Measurements from ENCODE around the gene GAGE10. TPM values are rescaled to one million over a fixed set of nuclear protein-coding genes. Genes with fewer than 3 reads are reported as not detected.

Gene GAGE10
- total RNA-seq, 2 experiments from 2014 or later = not detected

GRCh38 chrX:49286581-49286980 lies 16.9 kb upstream of the GAGE10 start:
- intact Hi-C loops (cut with micrococcal nuclease) = no loop called here
- CTCF ChIA-PET = no interaction called here
- ATAC-seq (no peak), DNase-seq (no peak)
- POLR2A ChIA-PET = interaction anchor here (0.9 kb wide), 1 partner anchor 14 kb away, joined by 3 read pairs; no protein-coding TSS in a partner anchor
- H3K27me3 Mint-ChIP-seq = no peaks in the 10 kb centered on the region
- no peaks in the 10 kb centered on the region for H3K36me3 Mint-ChIP-seq (ENCODE audit: low read depth)
- H3K9me3 Mint-ChIP-seq = no peaks in the 10 kb centered on the region
- no peak overlapping the region for H3K4me3 Mint-ChIP-seq
- H3K27ac Mint-ChIP-seq = no peak overlapping the region
- H3K4me1 Mint-ChIP-seq (ENCODE audit: low read depth) = peaks cover 26% of the 10 kb centered on the region
- TF ChIP-seq, protein P1, sequence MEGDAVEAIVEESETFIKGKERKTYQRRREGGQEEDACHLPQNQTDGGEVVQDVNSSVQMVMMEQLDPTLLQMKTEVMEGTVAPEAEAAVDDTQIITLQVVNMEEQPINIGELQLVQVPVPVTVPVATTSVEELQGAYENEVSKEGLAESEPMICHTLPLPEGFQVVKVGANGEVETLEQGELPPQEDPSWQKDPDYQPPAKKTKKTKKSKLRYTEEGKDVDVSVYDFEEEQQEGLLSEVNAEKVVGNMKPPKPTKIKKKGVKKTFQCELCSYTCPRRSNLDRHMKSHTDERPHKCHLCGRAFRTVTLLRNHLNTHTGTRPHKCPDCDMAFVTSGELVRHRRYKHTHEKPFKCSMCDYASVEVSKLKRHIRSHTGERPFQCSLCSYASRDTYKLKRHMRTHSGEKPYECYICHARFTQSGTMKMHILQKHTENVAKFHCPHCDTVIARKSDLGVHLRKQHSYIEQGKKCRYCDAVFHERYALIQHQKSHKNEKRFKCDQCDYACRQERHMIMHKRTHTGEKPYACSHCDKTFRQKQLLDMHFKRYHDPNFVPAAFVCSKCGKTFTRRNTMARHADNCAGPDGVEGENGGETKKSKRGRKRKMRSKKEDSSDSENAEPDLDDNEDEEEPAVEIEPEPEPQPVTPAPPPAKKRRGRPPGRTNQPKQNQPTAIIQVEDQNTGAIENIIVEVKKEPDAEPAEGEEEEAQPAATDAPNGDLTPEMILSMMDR (IDR thresholded peaks at IDR 0.05) = no peak

- DNase-seq (no peak), ATAC-seq (no peak)
- no peaks in the 10 kb centered on the region for H3K36me3 Mint-ChIP-seq (ENCODE audit: low read depth)
- no peak overlapping the region for H3K4me3 Mint-ChIP-seq
- H3K27ac Mint-ChIP-seq = no peak overlapping the region
- TF ChIP-seq, protein P1 (IDR thresholded peaks at IDR 0.05) = no peak
- peaks cover 25% of the 10 kb centered on the region for H3K4me1 Mint-ChIP-seq (ENCODE audit: low read depth)
- CTCF ChIA-PET = no interaction called here
- POLR2A ChIA-PET = no interaction called here
- H3K9me3 Mint-ChIP-seq = no peaks in the 10 kb centered on the region
- no peaks in the 10 kb centered on the region for H3K27me3 Mint-ChIP-seq
- intact Hi-C loops (cut with micrococcal nuclease) = no loop called here
These were observed 15.8 kb upstream of the GAGE10 start for GRCh38 chrX:49287665-49288064.

DNA sequence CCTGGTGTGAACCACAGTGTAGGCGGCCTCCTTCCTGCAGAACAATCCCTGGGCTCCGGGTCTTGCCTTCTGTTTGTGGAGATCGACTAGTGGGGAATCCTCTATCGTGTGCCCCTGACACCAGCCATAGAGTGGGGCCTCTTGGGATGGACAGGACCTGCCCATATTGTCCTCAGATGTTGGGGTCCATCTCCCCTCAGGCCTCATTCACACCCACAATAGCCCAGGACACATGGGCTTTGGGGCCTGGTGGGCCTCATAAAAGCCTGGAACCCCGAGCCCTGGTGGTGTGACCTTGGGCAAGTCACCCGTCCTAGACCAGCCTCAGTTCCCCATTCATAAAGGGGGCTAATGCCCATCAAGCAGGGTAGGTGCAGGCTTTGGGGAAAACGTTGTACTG lies 13.2 kb upstream of the GAGE10 start:
- Mint-ChIP-seq H3K4me1 (ENCODE audit: low read depth) (peaks cover 23% of the 10 kb centered on the region), H3K27ac (no peak overlapping the region), H3K4me3 (no peak overlapping the region), H3K9me3 (no peaks in the 10 kb centered on the region), H3K27me3 (no peaks in the 10 kb centered on the region), H3K36me3 (ENCODE audit: low read depth) (no peaks in the 10 kb centered on the region)
- DNase-seq (no peak), ATAC-seq (no peak)
- POLR2A ChIA-PET = no interaction called here
- TF ChIP-seq, protein P1 (IDR thresholded peaks at IDR 0.05) = no peak
- intact Hi-C loops (cut with micrococcal nuclease) = no loop called here
- CTCF ChIA-PET = no interaction called here

GRCh38 chrX:49291615-49292337 lies 11.7 kb upstream of the GAGE10 start:
- intact Hi-C loops (cut with micrococcal nuclease) = no loop called here
- peak; percentile 95 for ATAC-seq
- Mint-ChIP-seq H3K9me3 (no peaks in the 10 kb centered on the region), H3K4me3 (no peak overlapping the region), H3K36me3 (ENCODE audit: low read depth) (no peaks in the 10 kb centered on the region), H3K4me1 (ENCODE audit: low read depth) (peaks cover 23% of the 10 kb centered on the region), H3K27ac (peak overlapping the region; percentile 69), H3K27me3 (no peaks in the 10 kb centered on the region)
- DNase-seq = peak; percentile 87
- ChIA-PET POLR2A (interaction anchor here (0.9 kb wide), 1 partner anchor 15 kb away, joined by 3 read pairs; no protein-coding TSS in a partner anchor), CTCF (interaction anchor here (0.8 to 2.8 kb wide), 10 partner anchors 10 to 438 kb away, joined by 3 to 21 read pairs (median 5); partner anchors contain the start of gene FOXP3)
- TF ChIP-seq, protein P1 (IDR thresholded peaks at IDR 0.05) = peak; percentile 71
